Hematopoietic multipotent progenitor cell treated with erythropoietin and hydrocortisone succinate and interleukin-3 and kit ligand, for 4 days (in vitro differentiated cells): Measurements from ENCODE around the gene ACOX3.

Source experiments
- DNase-seq: peaks from one replicate; pipeline ENCODE4 v3.0.0-alpha.2; 2015

ACOX3 gene

DNA sequence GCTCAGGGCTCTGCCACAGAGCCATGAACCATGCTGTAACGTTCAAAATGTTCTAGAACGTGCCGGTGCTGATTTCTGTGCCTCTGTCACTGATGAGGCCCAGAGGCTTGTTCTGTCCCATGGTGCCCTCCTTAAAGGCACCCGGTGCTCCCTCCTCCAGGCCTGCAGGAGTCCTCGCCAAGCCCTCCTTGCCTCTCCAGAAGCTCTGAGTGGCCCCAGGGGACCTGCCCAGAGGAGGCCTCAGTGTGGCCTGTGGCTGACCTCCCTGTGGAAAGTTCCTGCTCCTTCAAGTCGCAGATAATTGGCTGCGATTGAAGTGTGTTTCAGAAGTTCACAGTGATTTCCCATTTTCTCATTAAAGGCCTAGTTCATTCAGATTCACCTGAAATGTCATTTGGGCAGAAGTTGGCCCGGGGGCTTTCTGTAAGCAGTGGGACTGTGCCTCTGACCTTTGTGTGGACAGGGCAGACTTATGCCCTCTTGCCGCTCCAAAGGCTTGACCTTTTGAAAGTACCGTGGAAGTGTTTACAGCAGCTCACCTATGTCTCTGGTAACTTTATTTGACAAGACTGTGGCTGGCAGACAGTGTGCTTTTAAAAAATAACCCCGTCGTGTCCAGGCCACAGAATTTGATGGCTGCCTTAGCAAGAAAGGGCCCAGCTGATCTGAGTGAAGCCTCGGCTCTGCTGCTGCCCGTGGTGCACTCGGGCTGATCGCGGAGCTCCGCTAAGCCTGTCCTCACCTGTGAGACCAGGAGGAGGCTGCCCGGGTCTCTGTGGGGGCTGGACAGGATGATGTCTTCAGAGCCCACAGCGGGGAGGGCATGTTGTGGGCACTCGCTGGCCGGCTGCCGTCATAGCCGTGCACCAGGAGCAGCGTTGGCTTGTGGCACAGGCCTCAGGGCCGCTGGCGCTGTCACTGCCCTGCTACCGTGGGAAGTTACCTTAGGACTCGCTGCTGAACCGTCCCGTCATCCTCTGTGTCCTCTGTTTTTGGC, 25.4 kb upstream of the ACOX3 start:
- DNase-seq, result no peak

DNA sequence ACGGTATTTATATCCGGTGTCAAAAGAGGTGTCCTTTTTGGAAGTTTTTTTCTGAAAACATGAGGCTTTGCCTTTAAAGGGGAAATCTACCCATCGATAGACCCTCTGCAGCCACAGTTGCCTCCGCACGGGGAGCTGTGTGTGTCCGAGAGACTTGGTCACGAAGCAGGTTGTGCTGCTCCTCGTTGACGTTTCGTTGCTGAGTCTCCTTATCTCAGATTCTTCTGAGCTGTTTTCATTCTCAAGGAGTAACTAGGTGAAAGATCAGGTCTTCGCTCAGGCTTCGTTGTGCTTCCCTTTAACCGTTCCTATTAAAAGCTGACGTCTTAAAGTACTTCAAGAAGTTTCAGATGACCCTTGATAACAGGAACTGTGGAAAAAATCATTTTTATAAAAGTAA, 23.9 kb upstream of the ACOX3 start:
- DNase-seq, result no peak

DNA sequence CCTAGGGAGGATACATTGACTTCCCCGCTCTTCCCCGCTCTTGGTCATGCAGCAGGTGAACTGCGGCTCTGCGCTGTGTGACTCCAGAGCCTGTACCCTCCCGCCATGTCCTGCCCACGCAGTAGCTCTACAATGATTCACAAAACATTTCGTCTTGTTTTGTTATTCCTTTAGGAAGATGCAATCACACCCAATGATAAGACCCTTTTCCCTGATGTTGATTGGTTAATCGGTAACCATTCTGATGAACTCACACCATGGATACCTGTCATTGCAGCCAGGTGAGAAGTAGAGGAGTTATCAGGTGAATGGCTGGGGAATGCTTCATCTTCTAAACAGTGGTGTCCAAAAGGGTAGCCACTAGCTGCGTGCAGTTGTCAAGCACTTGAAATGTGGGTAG, 23.3 kb upstream of the ACOX3 start:
- DNase-seq, result no peak

- no peak for DNase-seq
Measured at GRCh38 chr4:8461616-8462015, 21.1 kb upstream of the ACOX3 start.

DNA sequence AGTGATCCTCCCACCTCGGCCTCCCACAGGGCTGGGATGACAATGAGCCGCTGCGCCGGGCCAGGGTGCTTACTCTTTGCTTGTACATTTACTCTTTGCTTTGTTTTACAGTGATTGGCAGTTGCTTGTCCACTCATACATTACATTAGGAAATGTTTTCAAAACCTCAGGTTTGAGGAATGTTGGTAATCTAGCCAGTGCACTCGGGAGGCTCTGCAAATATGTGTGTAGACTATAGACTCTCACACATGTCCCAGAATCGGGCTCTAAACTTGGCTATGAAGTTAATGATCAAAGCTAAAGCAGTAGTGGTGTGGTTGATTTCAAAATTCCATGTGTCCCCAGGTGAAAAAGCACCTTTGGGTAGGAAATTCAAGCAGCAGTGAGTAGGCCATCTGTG, 20.6 kb upstream of the ACOX3 start:
- no peak for DNase-seq

DNA sequence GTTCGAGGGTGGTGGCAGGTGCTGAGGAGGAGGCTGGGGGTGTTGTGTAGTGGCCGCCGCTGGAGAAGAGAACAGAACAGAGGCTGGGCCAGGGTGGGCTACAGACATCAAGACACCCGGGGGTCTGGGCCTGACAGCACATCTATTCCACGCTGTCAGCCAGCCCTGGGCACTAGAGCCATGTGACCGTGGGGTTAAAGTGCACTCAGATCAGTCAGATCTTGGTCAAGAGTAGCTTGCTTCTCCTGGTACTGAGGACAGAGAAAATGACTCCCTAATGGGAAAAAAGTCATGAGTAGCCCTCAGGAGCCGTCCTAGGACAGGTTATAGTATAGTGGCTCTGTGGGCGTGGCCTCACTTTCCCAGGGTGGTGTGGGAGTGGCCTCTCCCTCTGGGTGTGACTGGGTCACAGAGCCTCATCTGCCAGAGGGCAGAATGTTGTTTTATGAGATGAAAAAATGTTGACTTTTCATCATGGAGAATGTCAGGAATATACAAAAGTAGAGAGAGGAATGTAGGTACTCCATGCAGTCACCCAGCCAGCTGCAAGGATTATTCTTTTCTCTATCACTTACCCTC, 19.4 kb upstream of the ACOX3 start:
- DNase-seq, result peak; percentile 26

DNA sequence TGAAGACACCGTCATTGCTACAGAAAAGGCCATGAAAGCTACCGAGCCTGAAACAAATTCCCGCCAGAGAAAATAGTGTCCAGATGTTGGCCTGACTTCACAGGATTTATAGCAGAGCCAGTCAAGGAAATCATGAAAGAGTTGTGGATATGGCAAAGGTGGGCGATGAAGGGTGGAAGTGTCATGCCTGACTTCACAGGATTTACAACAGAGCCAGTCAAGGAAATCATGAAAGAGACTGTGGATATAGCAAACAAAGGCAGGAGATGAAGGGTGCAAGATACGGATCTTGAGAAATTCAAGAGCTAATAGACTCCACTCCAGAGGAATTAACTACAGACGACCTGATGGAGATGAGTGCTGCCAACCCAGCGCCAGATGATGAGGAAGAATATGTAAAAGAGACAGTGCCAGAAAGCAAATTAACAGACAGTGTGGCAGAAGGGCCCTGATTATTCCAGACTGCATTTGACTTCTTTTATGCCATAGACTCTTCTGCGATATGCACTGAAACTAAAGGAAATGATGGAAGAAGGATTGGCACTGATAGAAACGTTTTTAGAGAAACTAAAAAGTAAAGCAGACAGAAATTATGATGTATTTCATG, 17.2 kb upstream of the ACOX3 start:
- DNase-seq, result no peak

DNA sequence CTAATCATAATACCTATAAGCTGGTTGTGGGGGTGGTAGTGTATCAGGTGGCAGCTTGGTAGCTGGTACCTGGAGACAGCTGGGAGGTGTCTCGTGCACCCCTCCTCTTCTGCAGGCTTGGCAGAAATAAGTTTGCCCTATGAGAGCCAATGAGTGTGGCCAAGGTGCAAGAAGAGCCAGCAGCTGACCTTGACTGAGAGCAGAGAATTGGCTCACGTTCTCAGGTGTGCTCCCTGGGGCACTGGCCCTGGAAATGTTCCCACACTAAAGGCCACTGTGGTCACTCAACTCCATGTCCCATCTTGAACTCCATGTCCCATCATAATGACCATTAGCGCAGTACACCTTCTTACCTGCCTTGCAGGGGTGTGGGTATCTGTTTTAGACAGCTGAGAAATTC, 13.4 kb upstream of the ACOX3 start:
- no peak for DNase-seq

DNA sequence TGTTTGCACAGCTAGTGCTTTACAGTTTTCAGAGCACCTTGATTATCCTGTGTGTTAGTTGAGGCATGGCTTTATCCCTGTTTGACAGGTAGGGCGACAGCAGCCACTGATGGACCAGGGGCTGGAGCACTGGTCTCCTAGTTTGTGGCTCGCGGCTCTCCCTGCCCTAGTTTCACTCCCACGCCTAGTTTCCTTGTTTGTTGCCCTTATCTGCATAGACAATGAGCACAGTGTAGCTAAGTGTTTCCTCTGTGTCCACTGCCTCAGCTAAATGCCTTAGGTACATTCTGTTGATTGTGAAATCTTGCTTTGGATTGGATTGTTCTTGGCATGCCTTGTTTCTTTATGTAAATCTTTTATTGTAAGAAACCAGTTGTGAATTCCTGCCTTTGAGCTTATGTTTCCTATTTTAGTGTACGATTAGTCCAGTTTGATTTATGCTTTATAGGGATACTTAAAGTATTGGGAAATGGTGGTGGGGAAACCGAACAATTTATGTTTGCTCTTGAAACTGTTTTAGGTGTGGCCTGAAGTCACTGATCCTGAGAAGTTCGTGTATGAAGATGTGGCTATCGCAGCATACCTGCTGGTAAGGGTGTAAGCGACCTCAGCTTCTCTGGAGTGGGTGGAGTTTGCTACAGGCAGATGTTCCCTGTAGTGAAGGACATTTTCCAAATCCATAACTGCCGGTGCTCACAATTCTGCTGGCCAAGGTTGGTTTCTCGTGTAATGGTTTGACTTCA, 11.1 kb upstream of the ACOX3 start:
- DNase-seq, result no peak

DNA sequence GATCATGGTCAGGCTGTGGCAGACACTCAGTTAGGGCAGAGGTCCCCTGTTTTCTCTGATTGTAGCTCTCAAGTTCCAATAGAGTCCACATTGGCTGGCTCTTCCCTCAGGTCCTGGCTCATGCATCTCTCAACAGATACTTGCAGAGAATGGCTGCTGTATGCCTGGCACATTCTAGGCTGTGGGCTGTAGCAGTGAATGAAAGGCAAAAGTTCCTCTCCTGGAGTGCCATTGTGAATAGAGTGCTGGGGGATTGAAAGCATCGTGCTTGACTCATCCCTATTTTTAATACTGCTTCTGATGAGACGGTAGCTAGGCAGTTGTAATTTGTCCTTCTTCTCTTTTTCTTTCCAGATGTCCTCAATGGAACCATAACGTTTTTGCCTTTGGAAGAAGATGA, 5.6 kb upstream of the ACOX3 start:
- no peak for DNase-seq

GRCh38 chr4:8443801-8444200, 3.3 kb upstream of the ACOX3 start:
- no peak for DNase-seq

- DNase-seq, result no peak
Measured at GRCh38 chr4:8442596-8443358, 2.3 kb upstream of the ACOX3 start.

DNA sequence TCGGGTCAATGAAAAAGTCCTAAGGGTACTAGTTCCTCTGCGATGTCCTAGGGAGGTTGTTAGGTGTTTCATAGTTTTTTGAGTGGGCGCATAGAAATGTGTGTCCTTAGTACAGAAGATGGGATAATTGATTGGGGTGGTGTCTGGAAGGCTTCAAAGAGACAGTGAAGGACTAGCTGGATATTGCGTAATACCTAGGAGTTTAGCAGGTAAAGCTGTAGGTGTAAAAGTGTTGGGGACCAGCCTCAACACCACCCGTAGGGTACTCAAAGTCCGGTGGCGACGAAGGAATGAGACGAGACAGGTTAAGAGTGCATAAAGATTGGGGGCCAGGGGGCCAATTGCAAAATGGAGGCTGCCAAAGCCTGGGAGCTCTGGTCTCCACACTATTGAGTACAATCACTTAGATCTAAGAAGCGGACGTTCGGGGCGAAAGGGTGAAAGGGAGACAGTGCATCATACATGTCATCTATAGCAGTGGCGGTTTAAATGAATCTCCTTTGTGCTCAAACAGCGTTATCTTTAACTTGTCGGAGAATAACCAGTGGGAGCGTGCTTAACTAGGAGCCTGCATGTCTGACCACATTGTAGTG, 1.1 kb upstream of the ACOX3 start:
- no peak for DNase-seq

DNA sequence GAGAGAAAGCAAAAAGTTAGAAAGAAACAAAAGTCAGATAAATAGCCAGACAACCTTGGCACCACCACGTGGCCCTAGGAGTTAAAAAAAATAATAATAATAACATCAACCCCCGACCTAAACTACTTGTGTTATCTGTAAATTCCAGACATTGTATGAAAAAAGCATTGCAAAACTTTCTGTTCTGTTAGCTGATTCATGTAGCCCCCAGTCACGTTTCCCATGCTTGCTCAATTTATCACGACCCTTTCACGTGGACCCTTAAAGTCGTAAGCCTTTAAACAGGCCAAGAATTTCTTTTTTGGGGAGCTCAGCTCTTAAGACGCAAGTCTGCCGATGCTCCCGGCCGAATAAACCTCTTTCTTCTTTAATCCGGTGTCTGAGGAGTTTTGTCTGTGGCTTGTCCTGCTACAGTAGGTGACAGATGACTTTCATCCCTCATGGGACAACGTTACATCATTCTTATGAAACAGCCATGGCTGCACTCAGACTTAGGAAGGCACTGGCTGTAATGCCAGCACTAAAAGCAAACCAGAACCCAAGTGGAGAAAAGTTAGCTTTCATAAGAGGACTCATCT, 520 bp downstream of the ACOX3 start:
- DNase-seq, result peak; percentile 66

GRCh38 chr4:8439168-8439567, 1.4 kb downstream of the ACOX3 start:
- no peak for DNase-seq

- no peak for DNase-seq
Measured at GRCh38 chr4:8438743-8439142, 1.8 kb downstream of the ACOX3 start.

- DNase-seq, result no peak
Measured at GRCh38 chr4:8437281-8437680, 3.2 kb downstream of the ACOX3 start.

- DNase-seq, result peak; percentile 70
Measured at GRCh38 chr4:8435656-8436121, 4.8 kb downstream of the ACOX3 start.

- no peak for DNase-seq
Measured at GRCh38 chr4:8434251-8435073, 6.1 kb downstream of the ACOX3 start.

GRCh38 chr4:8433136-8433535, 7.4 kb downstream of the ACOX3 start:
- DNase-seq, result no peak

GRCh38 chr4:8431553-8431952, 9.0 kb downstream of the ACOX3 start:
- DNase-seq, result no peak
